Esophagus squamous epithelium (tissue), 4 donors: ENCODE results near the gene TSPYL1.

ENCODE experiments used
- POLR2A ChIP-seq, 4 donors: fragments of 450-650 bp; IDR thresholded peaks; one replicate each; pipeline ENCODE4 v1.6.1; 2017; ENCODE audit warnings: antibody characterized with exemption in 4 of 4, mild to moderate bottlenecking in 4 of 4, moderate library complexity in 3 of 4
- TF ChIP-seq, protein P1 (sequence below), 6 experiments: fragments of 450-650 bp in 4 of 6; fragments of 200-600 bp in 2 of 6; sonication (generic) in 2 of 6; IDR thresholded peaks; one replicate each; pipeline ENCODE4 v1.5.1; 2016 to 2019; ENCODE audit warnings: antibody characterized with exemption in 6 of 6, mild to moderate bottlenecking in 4 of 6, moderate library complexity in 4 of 6

DNA sequence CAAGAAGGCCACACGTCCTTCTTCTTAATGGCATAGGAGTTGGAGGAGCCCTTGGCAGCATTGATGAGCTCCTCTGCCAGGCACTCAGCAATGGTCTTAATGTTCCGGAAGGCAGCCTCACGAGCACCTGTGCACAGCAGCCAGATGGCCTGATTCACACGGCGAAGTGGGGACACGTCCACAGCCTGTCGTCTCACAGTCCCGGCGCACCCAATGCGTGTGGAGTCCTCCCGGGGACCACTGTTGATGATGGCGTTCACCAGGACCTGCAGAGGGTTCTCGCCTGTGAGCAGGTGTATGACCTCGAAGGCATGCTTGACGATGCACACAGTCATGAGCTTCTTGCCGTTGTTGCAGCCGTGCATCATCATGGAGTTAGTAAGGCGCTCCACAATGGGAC, 21.2 kb downstream of the TSPYL1 start:
- TF ChIP-seq, protein P1, sequence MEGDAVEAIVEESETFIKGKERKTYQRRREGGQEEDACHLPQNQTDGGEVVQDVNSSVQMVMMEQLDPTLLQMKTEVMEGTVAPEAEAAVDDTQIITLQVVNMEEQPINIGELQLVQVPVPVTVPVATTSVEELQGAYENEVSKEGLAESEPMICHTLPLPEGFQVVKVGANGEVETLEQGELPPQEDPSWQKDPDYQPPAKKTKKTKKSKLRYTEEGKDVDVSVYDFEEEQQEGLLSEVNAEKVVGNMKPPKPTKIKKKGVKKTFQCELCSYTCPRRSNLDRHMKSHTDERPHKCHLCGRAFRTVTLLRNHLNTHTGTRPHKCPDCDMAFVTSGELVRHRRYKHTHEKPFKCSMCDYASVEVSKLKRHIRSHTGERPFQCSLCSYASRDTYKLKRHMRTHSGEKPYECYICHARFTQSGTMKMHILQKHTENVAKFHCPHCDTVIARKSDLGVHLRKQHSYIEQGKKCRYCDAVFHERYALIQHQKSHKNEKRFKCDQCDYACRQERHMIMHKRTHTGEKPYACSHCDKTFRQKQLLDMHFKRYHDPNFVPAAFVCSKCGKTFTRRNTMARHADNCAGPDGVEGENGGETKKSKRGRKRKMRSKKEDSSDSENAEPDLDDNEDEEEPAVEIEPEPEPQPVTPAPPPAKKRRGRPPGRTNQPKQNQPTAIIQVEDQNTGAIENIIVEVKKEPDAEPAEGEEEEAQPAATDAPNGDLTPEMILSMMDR (IDR thresholded peaks at IDR 0.05): no peak
- no peak for TF ChIP-seq POLR2A (IDR thresholded peaks at IDR 0.05)
